ACC112 (cell line): Measurements from ENCODE around the gene MTURN.

Source experiments
- H2AFZ ChIP-seq: fragments of 200-600 bp; sonication (generic); one replicate; pipeline ENCODE4 v1.6.0; 2017; ENCODE audit warnings: antibody characterized with exemption, low read length; ENCODE audit not compliant: unreplicated experiment
- H3K27ac ChIP-seq: fragments of 200-600 bp; sonication (generic); 2 replicates; pipeline ENCODE4 v1.5.1; 2014; ENCODE audit warnings: low read depth, mild to moderate bottlenecking, antibody characterized with exemption, low read length, moderate library complexity
- H3K27me3 ChIP-seq: fragments of 200-600 bp; sonication (generic); 2 replicates; pipeline ENCODE4 v1.6.1; 2014; ENCODE audit warnings: mild to moderate bottlenecking, antibody characterized with exemption, low read length, moderate library complexity, mixed read lengths; ENCODE audit not compliant: insufficient read depth
- H3K36me3 ChIP-seq: fragments of 200-600 bp; sonication (generic); 2 replicates; pipeline ENCODE4 v1.6.1; 2016; ENCODE audit warnings: mild to moderate bottlenecking, antibody characterized with exemption, low read length, moderate library complexity, mixed read lengths; ENCODE audit not compliant: insufficient read depth
- H3K4me1 ChIP-seq: fragments of 200-600 bp; sonication (generic); one replicate; pipeline ENCODE4 v1.6.1; 2016; ENCODE audit warnings: low read length, mixed read lengths; ENCODE audit not compliant: insufficient read depth, unreplicated experiment, control insufficient read depth
- H3K4me3 ChIP-seq: fragments of 200-600 bp; sonication (generic); 2 replicates; pipeline ENCODE4 v1.5.1; 2014; ENCODE audit warnings: mild to moderate bottlenecking, low read depth, low read length
- H3K79me2 ChIP-seq: fragments of 200-600 bp; sonication (generic); one replicate; pipeline ENCODE4 v1.6.0; 2016; ENCODE audit warnings: low read length; ENCODE audit not compliant: control insufficient read depth, unreplicated experiment, insufficient read depth

The MTURN gene

GRCh38 chr7:30147785-30148184, 13.0 kb downstream of the MTURN start:
- H3K4me3 ChIP-seq, result no peak overlapping the region
- no peaks in the 10 kb centered on the region for H3K27me3 ChIP-seq
- H3K36me3 ChIP-seq, result no peaks in the 10 kb centered on the region
- no peak overlapping the region for H3K27ac ChIP-seq
- H3K4me1 ChIP-seq, result peaks cover 15% of the 10 kb centered on the region
- H2AFZ ChIP-seq, result no peak overlapping the region
- H3K79me2 ChIP-seq, result no peaks in the 10 kb centered on the region

- Histone ChIP-seq H3K27ac (no peak overlapping the region), H3K4me1 (peaks cover 9% of the 10 kb centered on the region), H3K4me3 (no peak overlapping the region), H3K36me3 (no peaks in the 10 kb centered on the region), H3K79me2 (no peaks in the 10 kb centered on the region), H3K27me3 (no peaks in the 10 kb centered on the region), H2AFZ (no peak overlapping the region)
Observed at GRCh38 chr7:30148426-30148825, 13.6 kb downstream of the MTURN start.

DNA sequence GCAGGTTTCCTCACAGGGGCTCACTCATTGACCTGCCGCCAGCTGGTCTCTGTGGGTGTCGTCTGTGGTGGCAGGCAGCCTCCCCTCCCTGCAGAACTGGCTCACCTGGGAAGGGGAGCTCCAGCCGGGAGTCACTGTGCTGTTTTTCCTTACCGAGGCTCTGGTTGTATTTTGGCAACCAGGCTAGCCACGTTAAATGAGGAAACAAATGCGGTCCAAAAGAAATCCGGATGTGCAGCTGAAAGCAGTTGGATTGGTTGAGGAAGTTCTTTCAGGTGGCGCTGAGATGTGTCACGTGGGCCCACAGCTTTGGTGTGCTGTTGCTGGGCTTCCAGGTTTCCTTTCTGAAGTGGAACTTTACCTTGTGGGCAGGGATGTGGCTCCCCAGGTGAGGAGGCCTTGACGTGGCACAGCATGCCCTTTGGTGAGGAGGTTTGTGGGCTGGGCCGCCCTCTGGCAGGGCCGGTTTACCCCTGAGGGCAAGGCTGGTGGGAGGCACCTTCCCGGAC, 14.2 kb downstream of the MTURN start:
- no peak overlapping the region for H3K4me3 ChIP-seq
- no peak overlapping the region for H2AFZ ChIP-seq
- peaks cover 3% of the 10 kb centered on the region for H3K4me1 ChIP-seq
- no peak overlapping the region for H3K27ac ChIP-seq
- H3K79me2 ChIP-seq, result no peaks in the 10 kb centered on the region
- no peaks in the 10 kb centered on the region for H3K27me3 ChIP-seq
- no peaks in the 10 kb centered on the region for H3K36me3 ChIP-seq

GRCh38 chr7:30149640-30150272, 15.0 kb downstream of the MTURN start:
- Histone ChIP-seq H3K4me1 (no peaks in the 10 kb centered on the region), H3K27ac (no peak overlapping the region), H3K79me2 (no peaks in the 10 kb centered on the region), H3K36me3 (no peaks in the 10 kb centered on the region), H2AFZ (no peak overlapping the region), H3K27me3 (no peaks in the 10 kb centered on the region), H3K4me3 (no peak overlapping the region)

- H3K27me3 ChIP-seq, result no peaks in the 10 kb centered on the region
- no peak overlapping the region for H3K27ac ChIP-seq
- no peak overlapping the region for H3K4me3 ChIP-seq
- no peaks in the 10 kb centered on the region for H3K36me3 ChIP-seq
- no peaks in the 10 kb centered on the region for H3K4me1 ChIP-seq
- H2AFZ ChIP-seq, result no peak overlapping the region
- no peaks in the 10 kb centered on the region for H3K79me2 ChIP-seq
Observed at GRCh38 chr7:30150711-30151110, 15.9 kb downstream of the MTURN start.

- H3K4me1 ChIP-seq, result no peaks in the 10 kb centered on the region
- no peaks in the 10 kb centered on the region for H3K27me3 ChIP-seq
- no peaks in the 10 kb centered on the region for H3K36me3 ChIP-seq
- no peaks in the 10 kb centered on the region for H3K79me2 ChIP-seq
- H2AFZ ChIP-seq, result no peak overlapping the region
- H3K4me3 ChIP-seq, result no peak overlapping the region
- no peak overlapping the region for H3K27ac ChIP-seq
Observed at GRCh38 chr7:30154111-30154587, 19.4 kb downstream of the MTURN start.

- no peak overlapping the region for H3K27ac ChIP-seq
Observed at GRCh38 chr7:30155481-30155880, 20.7 kb downstream of the MTURN start.

DNA sequence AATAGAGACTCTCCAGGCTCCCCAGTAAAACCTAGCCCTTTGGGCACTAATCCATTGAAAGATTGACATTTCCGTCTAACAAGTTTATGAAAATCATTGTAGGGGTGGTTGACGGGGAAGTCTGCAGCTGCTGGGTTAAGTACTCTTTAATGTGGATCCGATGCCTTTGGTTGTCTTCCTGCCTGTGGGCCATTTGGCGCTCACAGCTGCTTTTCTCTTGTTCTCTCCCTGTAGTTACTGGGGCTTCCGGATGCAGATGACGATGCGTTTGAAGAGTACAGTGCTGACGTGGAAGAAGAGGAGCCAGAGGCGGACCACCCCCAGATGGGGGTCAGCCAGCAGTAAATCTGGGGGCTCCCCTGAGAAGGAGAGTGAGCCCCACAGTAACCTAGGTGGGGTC, 22.4 kb downstream of the MTURN start:
- H3K27ac ChIP-seq, result no peak overlapping the region
- H3K27me3 ChIP-seq, result no peaks in the 10 kb centered on the region
- no peak overlapping the region for H2AFZ ChIP-seq
- H3K4me1 ChIP-seq, result peaks cover 5% of the 10 kb centered on the region
- H3K4me3 ChIP-seq, result no peak overlapping the region
- no peaks in the 10 kb centered on the region for H3K79me2 ChIP-seq
- no peaks in the 10 kb centered on the region for H3K36me3 ChIP-seq

More at GRCh38 chr7:30155481-30155880, 20.7 kb downstream of the MTURN start:
- Histone ChIP-seq H3K79me2 (no peaks in the 10 kb centered on the region), H3K4me1 (peaks cover 3% of the 10 kb centered on the region), H3K27me3 (no peaks in the 10 kb centered on the region), H3K4me3 (no peak overlapping the region), H3K36me3 (no peaks in the 10 kb centered on the region), H2AFZ (no peak overlapping the region)

DNA sequence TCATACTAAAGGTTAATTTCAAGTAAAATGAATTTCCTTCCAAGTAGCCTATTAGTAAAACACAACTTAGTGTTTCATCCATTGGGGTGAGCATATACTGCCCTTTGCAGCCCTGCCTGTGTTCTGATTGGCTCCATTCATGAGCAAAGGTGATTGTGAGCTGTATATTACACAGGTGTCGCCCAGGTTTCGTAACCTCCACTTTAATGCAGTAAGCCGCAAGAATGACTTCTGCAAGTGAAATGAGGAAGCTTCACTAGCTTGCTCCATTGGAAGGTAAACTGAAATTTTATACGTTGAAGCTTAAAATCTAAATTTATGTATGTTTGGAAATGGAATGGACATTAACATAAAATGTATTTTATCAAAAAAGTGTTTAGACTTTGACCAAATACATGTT, 24.4 kb downstream of the MTURN start:
- no peaks in the 10 kb centered on the region for H3K36me3 ChIP-seq
- no peak overlapping the region for H3K27ac ChIP-seq
- no peak overlapping the region for H3K4me3 ChIP-seq
- peaks cover 20% of the 10 kb centered on the region for H3K4me1 ChIP-seq
- peaks cover 3% of the 10 kb centered on the region for H3K79me2 ChIP-seq
- no peaks in the 10 kb centered on the region for H3K27me3 ChIP-seq
- H2AFZ ChIP-seq, result no peak overlapping the region

DNA sequence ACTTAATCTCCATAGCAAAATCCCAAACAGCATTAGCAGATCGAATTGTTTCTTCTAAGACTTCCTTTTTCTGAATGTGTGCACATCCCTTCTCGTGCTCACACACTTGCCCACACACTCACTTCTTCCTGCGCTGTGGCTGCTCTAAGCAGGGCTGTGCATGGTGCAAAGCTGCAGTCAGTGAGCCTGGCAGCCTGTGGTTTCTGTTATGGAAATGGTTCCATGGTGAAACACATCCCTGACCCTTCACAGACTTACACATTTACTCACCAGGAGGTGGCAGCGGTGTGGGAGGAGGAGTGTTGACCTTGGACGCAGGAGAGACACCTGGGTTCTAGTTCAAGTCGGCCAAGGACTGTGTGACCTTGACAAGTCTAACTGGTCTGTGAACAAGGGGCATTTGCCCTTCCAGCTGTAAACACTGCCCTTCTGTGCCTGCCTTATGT, 24.9 kb downstream of the MTURN start:
- peaks cover 3% of the 10 kb centered on the region for H3K79me2 ChIP-seq
- H3K27me3 ChIP-seq, result no peaks in the 10 kb centered on the region
- no peak overlapping the region for H3K27ac ChIP-seq
- H3K36me3 ChIP-seq, result no peaks in the 10 kb centered on the region
- no peak overlapping the region for H2AFZ ChIP-seq
- no peak overlapping the region for H3K4me3 ChIP-seq
- H3K4me1 ChIP-seq, result peaks cover 20% of the 10 kb centered on the region

DNA sequence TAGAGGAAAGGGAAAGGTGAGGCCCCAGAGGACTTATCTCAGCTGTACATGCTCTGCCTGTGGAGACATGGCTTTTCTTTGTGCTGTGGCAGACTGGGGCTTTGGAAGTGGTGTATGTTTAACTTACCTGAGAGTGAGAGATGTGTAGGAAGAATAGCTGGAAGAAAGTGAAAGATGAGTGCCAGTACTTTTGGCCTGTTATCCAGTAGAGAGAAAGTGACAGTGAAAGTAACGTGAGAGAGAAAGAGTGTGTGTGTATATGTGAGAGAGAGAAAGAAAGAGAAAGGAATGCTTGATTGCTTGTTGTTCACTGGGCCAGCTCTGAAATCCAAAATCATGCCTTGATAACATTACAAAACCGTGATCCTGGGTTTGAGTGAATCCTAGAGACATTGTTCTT, 25.5 kb downstream of the MTURN start:
- peaks cover 3% of the 10 kb centered on the region for H3K79me2 ChIP-seq
- H2AFZ ChIP-seq, result no peak overlapping the region
- no peaks in the 10 kb centered on the region for H3K27me3 ChIP-seq
- no peak overlapping the region for H3K27ac ChIP-seq
- H3K4me1 ChIP-seq, result peaks cover 20% of the 10 kb centered on the region
- H3K36me3 ChIP-seq, result no peaks in the 10 kb centered on the region
- no peak overlapping the region for H3K4me3 ChIP-seq
